Mucosa of stomach (tissue), 1 donor: ENCODE measurements around the gene LLGL2.

Source experiments
- H3K27me3 ChIP-seq: one replicate; pipeline ENCODE4 v1.7.0; 2013; ENCODE audit warnings: mild to moderate bottlenecking, low read length; ENCODE audit not compliant: control insufficient read depth, insufficient read depth
- H3K36me3 ChIP-seq: one replicate; pipeline ENCODE4 v1.7.0; 2013; ENCODE audit warnings: low read length; ENCODE audit not compliant: control insufficient read depth, insufficient read depth
- H3K4me1 ChIP-seq: one replicate; pipeline ENCODE4 v1.7.0; 2013; ENCODE audit warnings: mild to moderate bottlenecking, low read length; ENCODE audit not compliant: control insufficient read depth, insufficient read depth
- H3K4me3 ChIP-seq: one replicate; pipeline ENCODE4 v1.7.0; 2013; ENCODE audit warnings: low read length
- H3K9ac ChIP-seq: one replicate; pipeline ENCODE4 v1.7.0; 2013; ENCODE audit warnings: mild to moderate bottlenecking, low read length, moderate library complexity
- H3K9me3 ChIP-seq: one replicate; pipeline ENCODE4 v1.7.0; 2013; ENCODE audit warnings: mild to moderate bottlenecking, low read length, moderate library complexity; ENCODE audit not compliant: control insufficient read depth
- donor health status: Pancreatic carcinoma.

The LLGL2 gene

DNA sequence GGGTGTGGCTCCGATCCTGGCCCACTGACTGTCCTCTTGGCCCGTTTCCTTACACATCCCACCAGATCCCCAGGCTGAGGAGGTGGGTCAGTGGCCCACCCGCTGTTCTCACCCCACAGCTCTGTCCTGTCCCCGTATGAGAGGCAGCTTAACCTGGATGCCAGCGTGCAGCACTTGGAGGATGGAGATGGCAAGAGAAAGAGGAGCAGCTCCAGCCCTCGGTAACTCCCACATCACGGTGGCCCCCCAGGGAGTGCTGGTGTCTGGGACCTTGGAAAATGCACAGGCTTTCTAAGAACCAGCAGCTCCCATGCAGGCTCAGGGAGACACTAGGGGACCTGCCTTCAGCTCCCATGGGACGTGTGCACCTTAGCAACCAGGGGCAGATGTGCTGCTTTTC is 4.2 kb upstream of the LLGL2 start:
- Histone ChIP-seq H3K27me3 (no peaks in the 10 kb centered on the region), H3K9ac (no peak overlapping the region), H3K9me3 (no peaks in the 10 kb centered on the region), H3K36me3 (peaks cover 5% of the 10 kb centered on the region), H3K4me3 (no peak overlapping the region), H3K4me1 (peaks cover 27% of the 10 kb centered on the region)

DNA sequence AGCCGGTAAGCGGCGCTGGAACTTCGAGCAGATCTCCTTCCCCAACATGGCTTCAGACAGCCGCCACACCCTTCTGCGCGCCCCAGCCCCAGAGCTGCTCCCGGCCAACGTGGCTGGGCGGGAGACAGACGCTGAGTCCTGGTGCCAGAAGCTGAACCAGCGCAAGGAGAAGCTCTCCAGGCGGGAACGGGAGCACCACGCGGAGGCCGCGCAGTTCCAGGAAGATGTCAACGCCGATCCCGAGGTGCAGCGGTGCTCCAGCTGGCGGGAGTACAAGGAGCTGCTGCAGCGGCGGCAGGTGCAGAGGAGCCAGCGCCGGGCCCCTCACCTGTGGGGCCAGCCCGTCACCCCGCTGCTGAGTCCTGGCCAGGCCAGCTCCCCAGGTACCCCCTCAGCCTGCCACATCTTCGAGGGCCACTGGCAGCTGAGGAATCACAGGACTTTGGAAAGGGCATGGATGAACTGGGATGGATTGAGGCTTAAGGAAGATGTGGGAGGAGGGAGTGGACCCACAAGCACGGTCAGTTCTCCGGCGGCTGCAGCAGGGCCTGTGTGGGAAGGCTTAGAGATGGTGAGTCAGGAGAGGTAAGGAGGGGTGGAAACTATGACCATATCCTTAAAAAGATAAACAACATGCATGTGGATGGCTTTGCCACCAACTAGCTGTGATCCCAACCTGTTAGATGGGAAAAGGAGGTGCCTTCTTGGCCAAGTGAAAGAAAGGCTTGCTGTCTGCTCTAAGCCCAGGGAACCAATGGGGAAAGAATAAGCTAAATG is 3.4 kb upstream of the LLGL2 start:
- Histone ChIP-seq H3K4me3 (no peak overlapping the region), H3K9me3 (no peaks in the 10 kb centered on the region), H3K9ac (no peak overlapping the region), H3K27me3 (no peaks in the 10 kb centered on the region), H3K36me3 (peaks cover 5% of the 10 kb centered on the region), H3K4me1 (peaks cover 24% of the 10 kb centered on the region)

DNA sequence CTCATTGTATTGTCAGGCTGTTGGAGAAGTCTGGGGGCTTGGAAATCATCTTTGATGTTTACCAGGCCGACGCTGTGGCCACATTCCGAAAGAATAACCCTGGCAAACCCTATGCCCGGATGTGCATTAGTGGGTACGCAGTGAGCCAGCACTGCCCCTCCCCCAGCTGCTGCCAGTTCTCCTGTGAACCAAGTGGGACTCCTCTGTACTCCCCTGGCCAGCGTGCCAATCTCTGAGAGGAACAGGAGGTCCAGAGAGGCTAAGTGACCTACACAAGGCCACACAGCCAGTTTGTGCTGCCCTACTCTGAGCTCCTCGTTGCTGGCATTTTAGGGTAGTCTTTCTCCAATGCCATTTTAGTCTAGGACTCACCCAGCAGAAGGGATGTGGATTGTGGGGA is 1.9 kb upstream of the LLGL2 start:
- peaks cover 12% of the 10 kb centered on the region for H3K4me1 ChIP-seq
- H3K36me3 ChIP-seq: peaks cover 5% of the 10 kb centered on the region
- H3K9me3 ChIP-seq: no peaks in the 10 kb centered on the region
- H3K27me3 ChIP-seq: no peaks in the 10 kb centered on the region
- H3K4me3 ChIP-seq: no peak overlapping the region
- H3K9ac ChIP-seq: no peak overlapping the region

DNA sequence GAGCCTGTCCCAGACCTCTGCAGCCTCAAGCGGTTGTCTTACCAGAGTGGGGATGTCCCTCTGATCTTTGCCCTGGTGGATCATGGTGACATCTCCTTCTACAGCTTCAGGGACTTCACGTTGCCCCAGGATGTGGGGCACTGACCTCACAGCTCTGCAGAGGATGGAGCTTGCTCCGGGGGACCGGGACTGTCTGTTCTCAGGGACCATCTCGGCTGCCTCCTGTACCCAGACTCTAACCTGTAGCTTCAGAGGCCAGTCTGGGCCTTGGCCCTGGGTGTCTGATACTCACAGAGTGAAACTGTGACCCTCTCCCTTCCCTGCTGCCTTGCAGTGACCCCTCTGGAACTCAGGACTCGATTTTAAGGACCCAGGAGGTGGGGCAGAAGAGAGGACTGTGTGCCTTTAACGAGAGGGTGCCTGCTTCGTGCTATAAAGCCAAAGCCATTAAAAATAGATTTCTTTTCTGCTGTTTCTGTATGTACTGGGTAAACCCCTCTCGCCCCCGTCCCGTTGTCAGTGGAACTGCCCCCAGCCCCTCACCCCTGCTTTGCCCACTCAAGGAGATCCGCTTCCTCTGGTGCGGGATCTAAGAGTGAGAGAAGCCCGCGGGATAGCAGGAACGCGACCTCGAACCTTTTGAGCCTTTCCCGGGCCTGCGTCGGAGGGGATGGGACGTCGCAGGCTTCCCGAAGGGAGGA is 1.1 kb upstream of the LLGL2 start:
- no peaks in the 10 kb centered on the region for H3K27me3 ChIP-seq
- H3K9me3 ChIP-seq: no peaks in the 10 kb centered on the region
- H3K4me1 ChIP-seq: peaks cover 12% of the 10 kb centered on the region
- H3K36me3 ChIP-seq: no peaks in the 10 kb centered on the region
- H3K4me3 ChIP-seq: no peak overlapping the region
- H3K9ac ChIP-seq: peak overlapping the region; percentile 77

DNA sequence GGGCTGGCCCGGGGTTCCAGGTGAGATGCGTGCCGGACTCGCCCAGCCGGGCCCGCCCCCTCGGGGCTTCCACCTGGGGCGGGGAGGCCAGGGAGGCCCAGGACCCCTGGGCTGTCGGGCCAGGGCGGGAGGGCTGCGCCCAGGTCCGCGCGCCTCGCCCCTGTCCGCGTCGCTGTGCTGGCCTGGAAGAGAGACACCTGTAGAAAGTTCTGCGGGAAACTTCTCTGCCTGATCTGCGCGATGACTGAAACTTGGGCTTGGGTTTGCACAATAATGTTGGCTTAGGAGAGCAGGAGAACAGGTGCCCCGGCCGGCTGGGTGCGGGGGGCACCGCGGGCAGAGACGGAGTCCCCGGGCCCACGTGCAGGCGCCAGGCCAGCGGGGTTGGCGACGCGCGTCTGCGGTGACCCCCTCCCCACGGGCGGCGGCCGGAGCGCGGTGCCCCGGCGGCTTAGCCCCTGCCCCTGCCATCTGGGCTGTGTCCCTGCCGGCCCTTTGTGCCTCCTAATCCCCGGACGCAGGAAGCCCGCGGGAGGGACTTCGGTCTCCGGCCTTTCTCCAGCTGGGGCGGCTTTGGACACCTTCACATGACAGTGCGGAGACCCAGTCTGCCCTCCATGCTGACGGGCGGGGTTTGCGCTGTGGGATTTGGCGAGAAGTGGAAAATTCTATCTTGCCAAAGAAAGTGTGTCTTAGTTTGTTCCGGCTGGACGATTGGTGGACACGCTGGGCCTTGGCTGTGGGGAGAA is 483 bp downstream of the LLGL2 start:
- H3K4me3 ChIP-seq: peak overlapping the region; percentile 53
- H3K36me3 ChIP-seq: no peaks in the 10 kb centered on the region
- H3K27me3 ChIP-seq: no peaks in the 10 kb centered on the region
- peak overlapping the region; percentile 93 for H3K9ac ChIP-seq
- peaks cover 21% of the 10 kb centered on the region for H3K4me1 ChIP-seq
- no peaks in the 10 kb centered on the region for H3K9me3 ChIP-seq

DNA sequence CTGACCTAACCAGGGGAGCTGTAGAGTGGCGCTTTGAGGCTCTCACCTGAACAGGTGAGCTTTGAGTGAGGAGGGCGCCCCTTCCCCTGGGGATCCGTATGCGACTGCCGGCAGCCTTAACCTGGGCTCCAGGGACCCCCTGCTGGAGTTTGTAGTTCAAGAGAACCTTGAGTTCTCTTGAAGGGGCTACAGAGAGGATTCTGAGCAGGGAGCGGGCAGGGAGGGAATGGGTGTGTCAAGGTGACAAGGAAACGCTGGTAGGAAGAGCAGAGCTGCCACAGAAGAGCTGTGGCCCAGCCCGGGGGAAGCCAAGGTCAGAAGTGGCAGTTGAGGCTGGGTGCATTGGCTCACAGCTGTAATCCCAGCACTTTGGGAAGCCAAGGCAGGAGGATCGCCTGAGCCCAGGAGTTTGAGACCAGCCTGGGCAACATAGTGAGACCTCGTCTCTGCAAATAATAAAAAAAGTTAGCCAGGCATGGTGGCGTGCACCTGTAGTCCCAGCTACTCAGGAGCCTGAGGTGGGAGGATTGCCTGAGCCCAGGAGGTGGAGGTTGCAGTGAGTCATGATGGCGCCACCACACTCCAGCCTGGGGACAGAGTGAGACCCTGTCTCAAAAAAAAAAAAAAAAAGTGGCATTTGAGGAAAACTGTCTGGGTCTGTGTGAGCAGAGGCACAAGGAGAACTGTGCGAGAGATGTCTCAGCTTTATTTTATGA is 1.2 kb downstream of the LLGL2 start:
- H3K27me3 ChIP-seq: no peaks in the 10 kb centered on the region
- peaks cover 29% of the 10 kb centered on the region for H3K4me1 ChIP-seq
- H3K4me3 ChIP-seq: peak overlapping the region; percentile 53
- H3K36me3 ChIP-seq: no peaks in the 10 kb centered on the region
- H3K9me3 ChIP-seq: no peaks in the 10 kb centered on the region
- H3K9ac ChIP-seq: peak overlapping the region; percentile 93

DNA sequence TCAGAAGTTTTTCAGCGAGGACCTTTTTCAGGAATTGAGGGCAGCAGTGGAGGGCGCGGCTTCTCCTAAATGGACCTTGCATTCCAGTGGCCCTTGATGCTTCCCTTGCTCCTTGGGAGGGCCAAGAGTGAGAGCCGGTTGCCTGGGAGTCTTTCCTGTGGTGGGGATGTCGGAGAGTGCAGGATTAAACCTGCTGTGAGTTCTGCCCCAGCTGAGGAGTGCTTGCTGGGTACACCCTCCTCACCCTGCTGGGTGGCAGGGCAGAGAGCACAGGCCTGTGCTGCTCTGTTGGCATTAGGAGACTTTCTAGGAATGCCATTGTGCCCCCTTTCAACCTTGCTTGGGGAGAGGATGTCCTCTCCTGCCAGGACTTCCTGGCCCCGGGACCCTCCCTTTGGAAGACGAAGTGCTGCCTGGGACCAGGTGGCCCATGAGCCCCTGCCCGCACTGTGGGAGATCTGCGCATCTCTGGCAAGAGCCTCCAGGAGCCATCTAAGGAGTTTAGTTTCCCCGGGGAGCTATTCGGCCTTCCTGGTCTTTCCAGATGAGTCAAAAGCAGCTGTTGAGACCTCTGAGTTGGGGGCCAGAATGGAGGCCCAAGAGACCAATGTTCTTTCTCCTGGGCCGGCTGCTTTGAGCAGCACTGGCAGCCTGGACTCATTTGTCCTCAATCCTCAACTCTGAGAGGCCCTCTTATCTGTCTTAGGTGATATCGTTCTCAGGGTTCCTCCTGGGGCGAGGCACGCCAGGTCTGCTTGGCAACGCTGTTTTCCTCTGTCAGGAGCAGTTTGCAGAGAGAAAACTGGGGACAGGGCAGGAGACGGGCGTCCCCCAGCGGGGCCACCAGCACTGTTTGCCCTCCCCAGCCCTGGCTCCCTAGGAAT is 5.6 kb downstream of the LLGL2 start:
- Histone ChIP-seq H3K4me3 (no peak overlapping the region), H3K9me3 (no peaks in the 10 kb centered on the region), H3K36me3 (peaks cover 10% of the 10 kb centered on the region), H3K27me3 (no peaks in the 10 kb centered on the region), H3K4me1 (peaks cover 53% of the 10 kb centered on the region), H3K9ac (peak overlapping the region; percentile 60)

DNA sequence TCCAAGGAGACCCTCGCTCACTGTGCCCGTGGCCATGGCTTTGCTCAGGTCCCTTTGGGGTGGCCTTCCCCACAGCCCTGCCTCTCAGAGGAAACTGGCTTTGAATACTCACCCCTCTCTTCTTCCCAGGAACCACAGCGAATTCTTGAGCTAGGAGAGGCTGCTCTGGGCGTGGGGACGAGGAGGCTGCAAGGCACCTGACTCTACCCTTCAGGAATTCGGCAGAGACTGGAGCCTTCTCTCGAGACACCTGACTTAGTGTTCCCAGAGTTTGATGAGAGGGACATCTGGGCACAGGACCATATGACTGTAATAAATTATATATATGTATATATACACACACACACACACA is 6.2 kb downstream of the LLGL2 start:
- Histone ChIP-seq H3K9ac (peak overlapping the region; percentile 60), H3K4me3 (no peak overlapping the region), H3K36me3 (peaks cover 10% of the 10 kb centered on the region), H3K27me3 (no peaks in the 10 kb centered on the region), H3K9me3 (no peaks in the 10 kb centered on the region), H3K4me1 (peaks cover 59% of the 10 kb centered on the region)

DNA sequence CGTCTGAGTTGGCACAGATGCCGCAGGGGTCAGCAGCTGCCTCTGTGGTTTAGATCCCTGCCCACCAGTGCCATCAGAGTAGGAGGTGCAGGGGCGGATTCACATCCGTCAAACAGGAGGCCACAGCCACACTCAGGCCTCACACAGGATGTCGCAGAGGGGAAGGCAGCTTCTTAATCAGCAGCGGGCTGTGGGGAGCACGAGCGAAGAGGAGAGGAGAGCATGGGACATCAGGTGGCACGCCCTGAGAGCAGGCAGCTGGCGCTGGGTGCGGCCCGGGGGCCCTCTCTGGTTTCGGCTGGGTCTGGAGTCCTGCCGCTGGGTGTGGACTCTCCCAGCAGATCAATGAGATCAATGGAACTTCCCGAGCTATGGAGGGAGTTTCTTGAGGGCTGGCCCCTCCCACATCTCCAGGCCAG is 9.6 kb downstream of the LLGL2 start:
- peak overlapping the region; percentile 61 for H3K9ac ChIP-seq
- no peaks in the 10 kb centered on the region for H3K9me3 ChIP-seq
- H3K36me3 ChIP-seq: peaks cover 10% of the 10 kb centered on the region
- no peak overlapping the region for H3K4me3 ChIP-seq
- H3K4me1 ChIP-seq: peaks cover 79% of the 10 kb centered on the region
- no peaks in the 10 kb centered on the region for H3K27me3 ChIP-seq

DNA sequence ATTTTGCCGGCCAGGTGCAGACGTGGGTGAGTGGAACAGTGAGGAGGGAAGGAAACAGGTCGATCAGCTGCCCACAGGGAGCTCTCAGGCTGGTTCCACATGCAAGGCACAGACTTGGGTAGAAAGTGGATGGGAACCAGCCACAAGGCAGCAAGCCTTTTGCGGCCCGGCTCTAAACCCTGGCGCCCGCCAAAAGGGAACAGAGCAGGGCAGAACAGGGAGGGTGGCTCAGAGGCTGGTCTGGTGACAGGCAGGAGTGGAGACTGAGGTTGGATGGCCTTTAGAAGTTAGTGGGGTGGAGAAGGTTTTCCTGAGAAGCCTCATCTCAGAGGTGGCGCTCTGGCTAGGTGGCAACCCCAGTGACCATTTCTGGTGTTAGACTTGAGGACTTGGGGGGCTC is 10.4 kb downstream of the LLGL2 start:
- Histone ChIP-seq H3K9ac (peak overlapping the region; percentile 61), H3K4me1 (peaks cover 82% of the 10 kb centered on the region)

DNA sequence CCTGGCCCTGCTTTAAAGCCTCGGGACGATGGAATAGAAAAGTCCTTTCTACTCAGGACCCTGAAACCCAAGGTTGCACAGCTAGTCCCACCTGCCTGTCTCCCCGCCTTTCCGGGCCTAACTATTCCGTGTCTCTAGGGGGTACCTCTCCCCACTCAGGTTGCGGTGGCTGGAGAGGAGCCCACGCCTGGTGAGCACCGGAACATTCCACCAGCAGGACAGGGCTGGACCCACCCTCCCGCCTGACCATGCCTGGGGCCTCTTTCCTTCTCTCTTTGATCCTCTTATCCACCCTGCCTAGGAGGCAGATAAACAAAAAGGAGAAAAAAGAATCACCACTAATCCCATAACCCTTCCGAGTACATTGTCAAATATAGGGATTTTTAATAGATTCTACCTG is 10.9 kb downstream of the LLGL2 start:
- H3K4me1 ChIP-seq: peaks cover 82% of the 10 kb centered on the region
- H3K27me3 ChIP-seq: no peaks in the 10 kb centered on the region
- no peak overlapping the region for H3K9ac ChIP-seq
- no peak overlapping the region for H3K4me3 ChIP-seq
- peaks cover 10% of the 10 kb centered on the region for H3K36me3 ChIP-seq
- no peaks in the 10 kb centered on the region for H3K9me3 ChIP-seq

More for the DNA sequence above, 10.4 kb downstream of the LLGL2 start:
- Histone ChIP-seq H3K27me3 (no peaks in the 10 kb centered on the region), H3K4me3 (no peak overlapping the region), H3K9me3 (no peaks in the 10 kb centered on the region), H3K36me3 (peaks cover 10% of the 10 kb centered on the region)
